ENCODE measurements around the gene PPME1. TPM values are rescaled to one million over a fixed set of nuclear protein-coding genes. Genes with fewer than 3 reads are reported as not detected.

The PPME1 gene
- polyA plus RNA-seq, 1 donor, result 27.8 TPM

DNA sequence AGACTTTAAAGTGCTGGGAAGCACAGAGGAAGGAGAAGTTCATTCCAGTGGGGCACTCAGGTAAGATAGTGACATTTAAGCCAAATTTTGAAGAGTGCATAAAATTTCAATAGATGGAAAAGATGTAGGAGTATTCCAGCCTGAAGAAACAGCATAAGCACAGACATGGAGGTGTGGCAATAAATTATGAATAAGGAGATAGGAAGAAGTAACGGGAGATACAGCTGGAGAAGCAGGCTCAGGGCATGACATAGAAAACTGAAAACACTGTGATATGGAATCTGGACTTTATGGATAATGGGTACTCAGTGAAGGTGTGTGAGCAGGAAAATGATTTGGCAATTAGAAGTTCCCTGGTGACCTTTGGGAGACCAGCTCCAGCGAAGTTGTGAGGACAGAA is 107.0 kb downstream of the PPME1 start:
- no peaks in the 10 kb centered on the region for H3K9me3 ChIP-seq (ENCODE audit: control insufficient read depth, low read depth, low read length)
- no peak overlapping the region for H3K27ac ChIP-seq (ENCODE audit: low read length)
- H3K4me1 ChIP-seq (ENCODE audit: control insufficient read depth, insufficient read depth, low read length), result peaks cover 2% of the 10 kb centered on the region
- no peak overlapping the region for H3K4me3 ChIP-seq (ENCODE audit: low read length)
- H3K27me3 ChIP-seq (ENCODE audit: control insufficient read depth, insufficient read depth, low read length), result no peaks in the 10 kb centered on the region
- 83% methylated on average over 1 of the region's 2 CpGs for WGBS (ENCODE audit: insufficient coverage, low lambda C conversion rate)
- no peak for DNase-seq
- H3K36me3 ChIP-seq (ENCODE audit: control insufficient read depth, insufficient read depth, low read length), result no peaks in the 10 kb centered on the region

DNA sequence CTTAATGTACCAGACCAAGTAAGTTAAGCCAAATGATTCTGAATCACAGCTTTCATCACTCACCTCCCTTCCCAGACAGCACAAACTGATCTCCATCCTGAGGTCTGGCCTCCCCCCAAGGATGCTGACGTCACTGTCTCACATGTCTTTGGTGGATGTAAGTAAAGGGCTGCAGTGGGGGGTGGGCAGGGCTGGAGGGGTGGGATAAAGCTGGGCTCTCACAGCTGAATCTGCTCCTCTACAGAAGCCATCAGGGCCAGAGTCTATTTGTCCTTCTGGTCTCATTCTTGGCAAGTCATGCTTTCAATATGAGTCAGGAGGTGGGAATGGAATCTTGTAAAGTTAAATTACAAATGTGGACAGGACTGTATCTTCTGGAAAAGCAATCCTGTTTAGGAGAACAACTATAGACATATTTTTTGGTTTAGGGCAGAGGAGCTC is 107.7 kb downstream of the PPME1 start:
- Histone ChIP-seq H3K27me3 (ENCODE audit: control insufficient read depth, insufficient read depth, low read length) (no peaks in the 10 kb centered on the region), H3K27ac (ENCODE audit: low read length) (no peak overlapping the region), H3K4me3 (ENCODE audit: low read length) (no peak overlapping the region), H3K9me3 (ENCODE audit: control insufficient read depth, low read depth, low read length) (no peaks in the 10 kb centered on the region), H3K4me1 (ENCODE audit: control insufficient read depth, insufficient read depth, low read length) (peaks cover 2% of the 10 kb centered on the region), H3K36me3 (ENCODE audit: control insufficient read depth, insufficient read depth, low read length) (no peaks in the 10 kb centered on the region)
- WGBS (ENCODE audit: insufficient coverage, low lambda C conversion rate), result no CpG with 5 or more reads among the region's 1 CpG
- DNase-seq, result no peak

GRCh38 chr11:74279256-74279655 is 108.2 kb downstream of the PPME1 start:
- WGBS (ENCODE audit: insufficient coverage, low lambda C conversion rate), result no CpG with 5 or more reads among the region's 5 CpGs
- Histone ChIP-seq H3K27ac (ENCODE audit: low read length) (no peak overlapping the region), H3K4me3 (ENCODE audit: low read length) (no peak overlapping the region)

GRCh38 chr11:74280494-74280893 is 109.4 kb downstream of the PPME1 start:
- Histone ChIP-seq H3K27ac (ENCODE audit: low read length) (no peak overlapping the region), H3K4me3 (ENCODE audit: low read length) (no peak overlapping the region), H3K36me3 (ENCODE audit: control insufficient read depth, insufficient read depth, low read length) (no peaks in the 10 kb centered on the region), H3K9me3 (ENCODE audit: control insufficient read depth, low read depth, low read length) (no peaks in the 10 kb centered on the region), H3K4me1 (ENCODE audit: control insufficient read depth, insufficient read depth, low read length) (peaks cover 2% of the 10 kb centered on the region), H3K27me3 (ENCODE audit: control insufficient read depth, insufficient read depth, low read length) (no peaks in the 10 kb centered on the region)
- DNase-seq, result no peak

More at GRCh38 chr11:74279256-74279655, 108.2 kb downstream of the PPME1 start:
- H3K27me3 ChIP-seq (ENCODE audit: control insufficient read depth, insufficient read depth, low read length), result no peaks in the 10 kb centered on the region
- no peaks in the 10 kb centered on the region for H3K9me3 ChIP-seq (ENCODE audit: control insufficient read depth, low read depth, low read length)
- no peak for DNase-seq
- peaks cover 2% of the 10 kb centered on the region for H3K4me1 ChIP-seq (ENCODE audit: control insufficient read depth, insufficient read depth, low read length)
- no peaks in the 10 kb centered on the region for H3K36me3 ChIP-seq (ENCODE audit: control insufficient read depth, insufficient read depth, low read length)

- Histone ChIP-seq H3K36me3 (ENCODE audit: control insufficient read depth, insufficient read depth, low read length) (no peaks in the 10 kb centered on the region), H3K4me1 (ENCODE audit: control insufficient read depth, insufficient read depth, low read length) (peaks cover 2% of the 10 kb centered on the region), H3K4me3 (ENCODE audit: low read length) (no peak overlapping the region), H3K9me3 (ENCODE audit: control insufficient read depth, low read depth, low read length) (no peaks in the 10 kb centered on the region), H3K27me3 (ENCODE audit: control insufficient read depth, insufficient read depth, low read length) (no peaks in the 10 kb centered on the region), H3K27ac (ENCODE audit: low read length) (no peak overlapping the region)
- no CpG with 5 or more reads among the region's 3 CpGs for WGBS (ENCODE audit: insufficient coverage, low lambda C conversion rate)
- DNase-seq, result no peak
These were observed 111.3 kb downstream of the PPME1 start for GRCh38 chr11:74282421-74282820.

GRCh38 chr11:74282914-74283371 is 111.9 kb downstream of the PPME1 start:
- H3K4me3 ChIP-seq (ENCODE audit: low read length), result no peak overlapping the region
- WGBS (ENCODE audit: insufficient coverage, low lambda C conversion rate), result 100% methylated on average over 1 of the region's 5 CpGs
- no peak for DNase-seq
- no peaks in the 10 kb centered on the region for H3K27me3 ChIP-seq (ENCODE audit: control insufficient read depth, insufficient read depth, low read length)
- H3K36me3 ChIP-seq (ENCODE audit: control insufficient read depth, insufficient read depth, low read length), result no peaks in the 10 kb centered on the region
- H3K27ac ChIP-seq (ENCODE audit: low read length), result no peak overlapping the region
- H3K9me3 ChIP-seq (ENCODE audit: control insufficient read depth, low read depth, low read length), result no peaks in the 10 kb centered on the region
- H3K4me1 ChIP-seq (ENCODE audit: control insufficient read depth, insufficient read depth, low read length), result no peaks in the 10 kb centered on the region

GRCh38 chr11:74283580-74284180 is 112.6 kb downstream of the PPME1 start:
- no peaks in the 10 kb centered on the region for H3K9me3 ChIP-seq (ENCODE audit: control insufficient read depth, low read depth, low read length)
- H3K4me3 ChIP-seq (ENCODE audit: low read length), result no peak overlapping the region
- no peak overlapping the region for H3K27ac ChIP-seq (ENCODE audit: low read length)
- no peaks in the 10 kb centered on the region for H3K36me3 ChIP-seq (ENCODE audit: control insufficient read depth, insufficient read depth, low read length)
- no peaks in the 10 kb centered on the region for H3K4me1 ChIP-seq (ENCODE audit: control insufficient read depth, insufficient read depth, low read length)
- no peak for DNase-seq
- no peaks in the 10 kb centered on the region for H3K27me3 ChIP-seq (ENCODE audit: control insufficient read depth, insufficient read depth, low read length)
- 92% methylated on average over 2 of the region's 3 CpGs for WGBS (ENCODE audit: insufficient coverage, low lambda C conversion rate)

DNA sequence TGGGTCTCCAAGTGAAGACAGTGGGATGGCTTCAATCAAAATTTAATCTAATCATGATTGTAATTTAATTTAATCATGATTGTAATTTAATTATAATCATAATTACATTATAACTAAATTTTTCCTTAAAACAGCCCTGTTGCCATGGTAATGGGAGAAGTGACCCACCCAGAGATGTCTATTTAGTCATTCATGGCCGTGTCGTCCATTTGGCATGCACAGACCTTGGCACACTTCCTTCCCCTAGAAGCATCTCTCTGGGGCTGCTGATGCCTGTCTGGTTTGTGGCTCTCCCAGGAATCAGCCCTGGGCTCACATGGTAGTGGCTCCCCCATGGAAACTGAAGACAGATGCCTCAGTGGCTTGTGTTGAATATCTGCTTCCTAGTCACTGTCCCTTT is 113.4 kb downstream of the PPME1 start:
- Histone ChIP-seq H3K9me3 (ENCODE audit: control insufficient read depth, low read depth, low read length) (no peaks in the 10 kb centered on the region), H3K4me3 (ENCODE audit: low read length) (no peak overlapping the region), H3K27me3 (ENCODE audit: control insufficient read depth, insufficient read depth, low read length) (no peaks in the 10 kb centered on the region), H3K4me1 (ENCODE audit: control insufficient read depth, insufficient read depth, low read length) (no peaks in the 10 kb centered on the region), H3K27ac (ENCODE audit: low read length) (no peak overlapping the region), H3K36me3 (ENCODE audit: control insufficient read depth, insufficient read depth, low read length) (no peaks in the 10 kb centered on the region)
- no peak for DNase-seq
- WGBS (ENCODE audit: insufficient coverage, low lambda C conversion rate), result no CpG with 5 or more reads among the region's 2 CpGs

DNA sequence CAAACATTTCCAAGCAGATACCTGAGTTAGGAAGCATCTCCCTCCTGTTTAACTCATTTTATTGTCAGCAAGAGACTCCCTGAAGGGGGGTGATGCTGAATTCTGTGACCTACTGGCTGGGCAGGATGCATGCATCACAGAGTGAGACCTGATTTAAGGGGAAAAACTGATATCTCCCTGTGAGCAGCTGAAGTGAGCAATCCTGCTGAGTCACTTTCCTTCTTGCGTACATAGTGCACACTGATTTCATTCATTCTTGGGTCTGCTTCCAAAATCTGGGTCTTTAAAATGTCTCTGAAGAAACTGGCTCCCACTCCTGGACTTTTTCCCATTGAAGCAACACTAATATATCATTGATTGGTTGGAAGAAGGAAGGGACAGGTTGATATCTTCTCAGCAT is 117.1 kb downstream of the PPME1 start:
- H3K4me1 ChIP-seq (ENCODE audit: control insufficient read depth, insufficient read depth, low read length), result no peaks in the 10 kb centered on the region
- no peaks in the 10 kb centered on the region for H3K9me3 ChIP-seq (ENCODE audit: control insufficient read depth, low read depth, low read length)
- no peak overlapping the region for H3K4me3 ChIP-seq (ENCODE audit: low read length)
- H3K27ac ChIP-seq (ENCODE audit: low read length), result no peak overlapping the region
- H3K36me3 ChIP-seq (ENCODE audit: control insufficient read depth, insufficient read depth, low read length), result no peaks in the 10 kb centered on the region
- H3K27me3 ChIP-seq (ENCODE audit: control insufficient read depth, insufficient read depth, low read length), result no peaks in the 10 kb centered on the region
- WGBS (ENCODE audit: insufficient coverage, low lambda C conversion rate), result no CpG with 5 or more reads among the region's 1 CpG
- no peak for DNase-seq

- Histone ChIP-seq H3K9me3 (ENCODE audit: control insufficient read depth, low read depth, low read length) (no peaks in the 10 kb centered on the region), H3K27me3 (ENCODE audit: control insufficient read depth, insufficient read depth, low read length) (no peaks in the 10 kb centered on the region), H3K36me3 (ENCODE audit: control insufficient read depth, insufficient read depth, low read length) (no peaks in the 10 kb centered on the region), H3K4me1 (ENCODE audit: control insufficient read depth, insufficient read depth, low read length) (no peaks in the 10 kb centered on the region), H3K4me3 (ENCODE audit: low read length) (no peak overlapping the region), H3K27ac (ENCODE audit: low read length) (no peak overlapping the region)
- 70% methylated on average over 4 of the region's 4 CpGs for WGBS (ENCODE audit: insufficient coverage, low lambda C conversion rate)
- DNase-seq, result no peak
These were observed 117.8 kb downstream of the PPME1 start for GRCh38 chr11:74288911-74289310.

GRCh38 chr11:74297484-74297883 is 126.4 kb downstream of the PPME1 start:
- DNase-seq, result no peak
- Histone ChIP-seq H3K27me3 (ENCODE audit: control insufficient read depth, insufficient read depth, low read length) (peaks cover 2% of the 10 kb centered on the region), H3K4me1 (ENCODE audit: control insufficient read depth, insufficient read depth, low read length) (no peaks in the 10 kb centered on the region), H3K27ac (ENCODE audit: low read length) (no peak overlapping the region), H3K36me3 (ENCODE audit: control insufficient read depth, insufficient read depth, low read length) (no peaks in the 10 kb centered on the region), H3K9me3 (ENCODE audit: control insufficient read depth, low read depth, low read length) (no peaks in the 10 kb centered on the region), H3K4me3 (ENCODE audit: low read length) (no peak overlapping the region)
- WGBS (ENCODE audit: insufficient coverage, low lambda C conversion rate), result no CpG with 5 or more reads among the region's 1 CpG
